ENCODE data around the gene DUS3L.
A peak's percentile ranks its signal among the peaks of the same experiment; 100 is the strongest.

The DUS3L gene

GRCh38 chr19:5804516-5805461 is 13.8 kb upstream of the DUS3L start, which contains the start of gene NRTN:
TSS of gene NRTN (plus strand) at chr19:5805067. CDS start at chr19:5824166, 19,099 bp downstream.
- no peak for TF ChIP-seq CTCF (IDR thresholded peaks at IDR 0.05; ENCODE audit: low read depth, low read length, missing control alignments)
- DNase-seq (ENCODE audit: low read depth), result no peak
- in situ Hi-C loops (cut with HindIII; ENCODE audit: low sequenced_read_pairs), result no loop called here
- peak within 1 kb of the TSS; percentile 12 for H3K4me3 ChIP-seq (ENCODE audit: low read depth, low read length)

GRCh38 chr19:5803752-5804515 is 13.0 kb upstream of the DUS3L start:
- in situ Hi-C loops (cut with HindIII; ENCODE audit: low sequenced_read_pairs), result no loop called here
- TF ChIP-seq CTCF (IDR thresholded peaks at IDR 0.05; ENCODE audit: low read depth, low read length, missing control alignments), result peak; percentile 97
- peak; percentile 44 for DNase-seq (ENCODE audit: low read depth)
- peak overlapping the region; percentile 12 for H3K4me3 ChIP-seq (ENCODE audit: low read depth, low read length)

GRCh38 chr19:5803441-5803751 is 12.4 kb upstream of the DUS3L start:
- peak overlapping the region; percentile 12 for H3K4me3 ChIP-seq (ENCODE audit: low read depth, low read length)
- no peak for DNase-seq (ENCODE audit: low read depth)
- TF ChIP-seq CTCF (IDR thresholded peaks at IDR 0.05; ENCODE audit: low read depth, low read length, missing control alignments), result no peak
- in situ Hi-C loops (cut with HindIII; ENCODE audit: low sequenced_read_pairs), result no loop called here

- no peak for DNase-seq (ENCODE audit: low read depth)
- H3K4me3 ChIP-seq (ENCODE audit: low read depth, low read length), result no peak overlapping the region
- TF ChIP-seq CTCF (IDR thresholded peaks at IDR 0.05; ENCODE audit: low read depth, low read length, missing control alignments), result no peak
- in situ Hi-C loops (cut with HindIII; ENCODE audit: low sequenced_read_pairs), result no loop called here
Observed at GRCh38 chr19:5801796-5802619, 11.0 kb upstream of the DUS3L start.

GRCh38 chr19:5800361-5801270 is 9.7 kb upstream of the DUS3L start:
- H3K4me3 ChIP-seq (ENCODE audit: low read depth, low read length), result no peak overlapping the region
- DNase-seq (ENCODE audit: low read depth), result no peak
- TF ChIP-seq CTCF (IDR thresholded peaks at IDR 0.05; ENCODE audit: low read depth, low read length, missing control alignments), result no peak
- in situ Hi-C loops (cut with HindIII; ENCODE audit: low sequenced_read_pairs), result no loop called here

All from astrocyte of the cerebellum (primary cell).